Astrocyte (in vitro differentiated cells and primary cell): ENCODE measurements around the gene CD80.

Experiments
- CTCF ChIP-seq: IDR thresholded peaks from 2 replicates; pipeline ENCODE4 v1.5.1; 2011; ENCODE audit warnings: low read depth, mild to moderate bottlenecking, inconsistent platforms, low read length, moderate library complexity; ENCODE audit not compliant: insufficient read depth
- EZH2 ChIP-seq: IDR thresholded peaks from 2 replicates; pipeline ENCODE4 v1.6.1; 2012; ENCODE audit warnings: mild to moderate bottlenecking, low read length, inconsistent platforms; ENCODE audit not compliant: insufficient read depth

- TF ChIP-seq CTCF (no peak), EZH2 (no peak)
These were observed 26.6 kb upstream of the CD80 start for GRCh38 chr3:119585856-119586570.
